CD4-positive, alpha-beta T cell treated with Interferon alpha-2 for 1 hour (primary cell): ENCODE measurements around the gene ARHGEF26.

ENCODE experiments used
- DNase-seq, 2 donors: peaks; one replicate each; pipeline ENCODE4 v3.0.0-alpha.2; 2020 to 2022

The ARHGEF26 gene

DNA sequence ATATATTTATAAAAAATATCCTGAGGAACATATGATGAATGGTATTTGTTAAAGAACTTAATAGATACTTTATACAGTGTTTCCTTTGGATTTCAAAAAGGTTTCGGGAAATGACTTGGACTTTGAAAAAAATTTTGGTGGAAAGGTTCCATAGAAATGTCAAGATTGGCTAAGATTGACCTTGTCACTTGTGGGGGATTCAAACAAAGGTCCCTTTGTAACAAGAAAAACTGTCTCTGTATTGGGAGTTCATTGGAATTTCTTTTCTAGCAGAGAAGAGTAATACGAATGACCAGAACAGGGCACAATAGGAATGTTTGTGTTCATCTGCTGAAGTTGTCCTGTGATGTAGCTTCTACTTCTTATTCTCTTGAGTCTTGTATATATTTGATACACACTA is 43.2 kb downstream of the ARHGEF26 start:
- no peak for DNase-seq

DNA sequence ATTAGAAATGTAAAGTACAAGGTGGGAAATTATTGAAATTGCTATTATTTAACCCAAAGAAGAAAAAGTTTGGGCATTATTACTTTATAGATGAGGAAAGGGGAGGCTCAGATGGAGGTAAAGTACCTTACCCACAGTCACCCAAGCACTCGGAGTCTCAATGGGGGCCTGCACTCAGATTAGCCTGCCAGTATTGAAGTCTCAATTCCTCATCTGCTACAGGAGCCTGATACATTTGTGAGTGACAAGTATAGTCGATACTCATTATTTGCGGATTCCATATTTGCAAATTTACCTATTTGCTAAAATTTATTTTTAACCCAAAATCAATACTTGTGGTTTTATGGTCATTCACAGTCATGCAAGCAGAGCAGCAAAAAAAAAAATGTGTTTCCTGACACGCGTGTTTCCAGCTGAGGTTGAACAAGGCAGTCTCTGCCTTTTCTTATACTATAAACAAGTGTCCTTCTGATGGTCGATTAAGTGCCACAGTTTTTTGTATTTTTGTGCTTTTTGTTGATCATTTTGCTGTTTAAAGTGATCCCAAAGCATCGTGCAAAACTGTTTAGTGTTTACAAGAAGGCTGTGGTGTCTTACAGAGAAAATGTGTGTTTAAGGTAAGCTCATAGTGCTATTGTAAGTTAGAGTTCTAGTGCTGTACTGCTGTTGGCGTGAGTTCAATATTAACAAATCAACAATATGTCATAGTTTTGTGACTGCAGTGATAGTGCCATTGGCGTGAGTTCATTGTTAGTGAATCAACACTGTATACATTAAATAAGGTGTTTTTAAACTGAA is 48.0 kb downstream of the ARHGEF26 start:
- no peak for DNase-seq

DNA sequence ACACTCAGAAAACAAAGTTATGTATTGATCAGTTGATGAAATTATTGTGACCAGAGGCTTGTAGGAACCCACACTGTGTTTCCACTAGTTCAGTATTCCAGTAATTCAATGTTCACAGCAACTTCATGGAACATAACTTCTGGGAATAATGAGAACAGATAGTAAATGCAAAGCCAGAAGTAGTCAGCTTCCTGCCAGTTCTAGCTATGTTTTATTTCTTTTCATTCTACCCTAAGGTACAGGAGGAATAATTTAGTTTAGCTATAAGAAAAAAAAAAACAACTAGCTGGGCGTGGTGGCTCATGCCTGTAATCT is 48.6 kb downstream of the ARHGEF26 start:
- DNase-seq = no peak

DNA sequence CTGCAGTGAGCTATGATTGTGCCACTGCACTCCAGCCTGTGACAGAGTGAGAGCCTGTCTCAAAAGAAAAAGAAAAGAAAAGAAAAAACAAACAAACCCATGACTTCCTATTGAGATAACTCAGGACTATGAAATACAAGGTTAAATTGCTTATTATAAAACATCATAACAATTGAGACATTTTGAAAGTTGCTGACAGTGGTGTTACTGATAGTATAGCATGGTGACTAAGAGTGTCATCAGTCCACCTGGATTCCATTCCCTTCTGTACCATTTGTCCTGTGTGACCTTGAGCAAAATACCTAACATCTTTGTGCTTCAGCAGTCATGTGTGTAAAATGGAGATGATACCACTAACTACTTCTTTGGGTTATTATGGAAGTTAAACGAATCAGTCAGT is 49.1 kb downstream of the ARHGEF26 start:
- no peak for DNase-seq

DNA sequence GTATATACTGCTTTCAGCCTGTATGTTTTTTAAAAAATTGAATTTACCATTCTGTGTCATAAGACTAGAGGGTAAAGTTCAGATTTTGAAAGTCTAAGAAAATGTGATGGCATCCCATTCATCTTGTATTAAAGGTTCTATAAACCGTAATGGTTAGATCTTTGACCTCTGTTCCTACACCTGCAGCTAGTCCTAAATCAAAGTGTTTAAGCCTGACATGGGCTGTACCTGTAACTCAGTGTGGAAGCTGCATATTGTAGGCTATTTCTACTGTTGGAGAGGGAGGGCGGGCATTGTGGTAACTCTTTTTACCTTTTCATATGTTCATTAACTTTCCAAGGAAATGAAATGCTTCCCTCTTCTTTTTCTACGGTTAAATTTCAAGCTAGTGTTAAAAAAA is 53.9 kb downstream of the ARHGEF26 start:
- DNase-seq = no peak

DNA sequence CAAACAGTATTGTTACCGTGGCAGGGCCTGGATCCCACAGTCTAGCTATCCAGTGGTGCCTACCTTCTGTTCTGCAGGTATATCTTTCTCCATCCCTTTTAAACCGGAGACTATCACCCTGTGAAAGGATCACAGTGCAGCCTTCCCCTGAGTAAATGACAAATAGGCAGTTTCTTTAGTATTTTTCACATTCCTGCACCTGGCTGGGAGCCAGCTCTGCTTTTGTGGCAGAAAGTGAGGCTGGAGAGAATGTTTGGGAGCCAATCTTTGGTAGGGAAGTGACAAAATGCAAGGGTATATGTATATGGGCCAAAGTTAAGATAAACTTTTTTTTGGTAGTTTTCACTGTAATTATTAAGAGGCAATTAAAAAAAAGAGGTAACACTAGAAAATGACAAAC is 54.8 kb downstream of the ARHGEF26 start:
- DNase-seq = no peak

DNA sequence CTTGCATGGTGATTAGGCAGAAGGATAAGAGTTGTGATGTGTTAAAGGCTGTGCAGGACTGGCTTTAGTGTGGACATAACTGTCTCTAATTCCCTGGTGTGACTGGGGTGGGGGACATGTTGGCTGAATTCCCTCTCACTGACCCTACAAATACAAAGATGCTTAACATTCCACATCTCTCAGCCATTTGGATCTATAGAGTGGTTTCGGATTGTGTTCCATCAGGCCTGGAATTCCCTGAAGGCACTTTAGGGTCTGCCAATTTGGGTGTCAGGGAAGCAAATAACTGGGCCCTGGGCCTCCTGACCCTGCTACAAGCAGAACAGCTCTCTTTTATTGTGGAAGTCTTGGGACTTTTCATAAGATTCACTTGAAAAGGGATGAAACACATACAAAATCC is 56.2 kb downstream of the ARHGEF26 start:
- DNase-seq = no peak

DNA sequence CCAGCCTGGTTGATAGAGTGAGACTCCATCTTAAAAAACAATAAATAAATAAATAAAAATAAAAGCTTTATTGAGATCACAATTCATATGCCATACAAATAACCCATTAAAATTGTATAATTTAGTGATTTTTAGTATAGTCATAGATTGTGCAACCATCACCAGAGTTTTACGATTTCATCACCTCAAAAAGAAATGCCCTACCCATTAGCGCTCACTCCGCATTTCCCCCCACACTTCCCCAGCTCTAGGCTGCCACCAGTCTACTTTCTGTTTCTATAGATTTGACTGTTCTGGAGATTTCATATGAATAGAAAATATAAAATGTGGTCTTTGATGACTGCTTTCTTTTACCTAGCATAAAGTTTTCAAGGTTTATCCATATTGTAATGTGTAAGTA is 57.0 kb downstream of the ARHGEF26 start:
- peak in 1 of 2 donors; percentile 12 for DNase-seq

DNA sequence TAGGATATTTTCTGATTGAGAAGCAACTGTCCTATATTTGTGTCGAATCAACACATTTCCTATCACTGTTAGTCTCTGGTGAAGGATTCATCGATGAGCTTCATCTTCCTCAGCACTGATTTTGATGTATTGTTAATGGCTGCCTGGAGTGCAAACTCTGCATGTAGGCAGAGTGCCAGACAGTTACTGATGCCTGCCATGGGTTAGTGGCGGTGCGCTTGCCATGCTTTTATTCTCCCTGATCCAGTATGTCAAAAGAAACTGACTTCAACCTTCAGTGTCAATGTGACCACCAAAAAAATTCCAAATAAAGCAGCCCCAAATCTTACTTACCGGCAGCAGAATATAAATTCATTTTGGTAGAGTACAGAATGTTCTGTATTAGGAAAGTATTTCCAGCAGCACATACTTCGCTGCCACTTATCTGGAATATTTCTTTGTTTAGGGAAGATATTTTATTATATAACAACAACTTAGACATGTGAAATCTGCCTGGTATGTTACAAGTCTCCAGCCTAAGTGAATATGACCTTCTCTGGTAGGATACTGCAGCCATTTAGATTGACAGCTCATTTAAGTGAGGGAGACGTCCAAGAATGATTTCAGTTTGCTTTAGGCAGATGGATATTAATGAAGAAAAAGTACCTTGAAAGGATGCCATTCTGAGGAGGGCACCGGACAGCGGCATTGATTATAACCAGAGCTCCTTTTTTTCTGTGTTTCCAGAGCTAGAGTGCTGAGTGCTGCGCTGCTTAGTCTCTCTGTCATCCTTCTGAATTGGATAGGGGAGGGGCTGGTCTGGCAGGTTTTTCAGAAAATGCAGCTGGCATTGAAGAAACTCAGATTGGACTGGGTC is 59.9 kb downstream of the ARHGEF26 start:
- DNase-seq = no peak

DNA sequence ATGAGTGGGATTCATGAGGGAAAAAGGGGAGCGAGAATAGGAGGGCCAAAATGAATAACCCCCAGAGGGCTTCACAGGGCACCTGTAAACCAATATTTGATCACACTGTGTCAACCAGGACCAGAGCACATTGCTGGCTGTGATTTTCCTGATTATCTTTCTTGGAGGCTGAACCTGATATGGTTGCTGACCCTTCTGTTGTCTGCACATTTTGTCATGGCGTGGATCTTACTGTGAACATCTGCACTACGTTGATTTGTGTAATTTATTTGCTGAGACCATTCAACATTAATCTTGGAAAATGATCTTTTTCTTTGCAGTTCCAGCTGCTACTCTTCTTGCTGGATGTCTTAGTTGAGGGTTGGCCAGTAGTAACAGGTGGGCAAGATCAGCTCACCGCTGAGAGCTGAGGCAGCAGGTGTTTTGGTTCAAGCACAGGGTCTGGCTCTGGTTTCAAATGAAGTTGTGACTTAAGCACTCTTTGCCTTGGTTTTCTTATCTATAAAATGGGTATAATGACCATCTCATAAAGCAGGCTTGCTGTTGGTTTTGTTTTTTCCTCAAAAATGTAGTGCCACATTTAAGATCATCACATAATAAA is 61.2 kb downstream of the ARHGEF26 start:
- DNase-seq = no peak

DNA sequence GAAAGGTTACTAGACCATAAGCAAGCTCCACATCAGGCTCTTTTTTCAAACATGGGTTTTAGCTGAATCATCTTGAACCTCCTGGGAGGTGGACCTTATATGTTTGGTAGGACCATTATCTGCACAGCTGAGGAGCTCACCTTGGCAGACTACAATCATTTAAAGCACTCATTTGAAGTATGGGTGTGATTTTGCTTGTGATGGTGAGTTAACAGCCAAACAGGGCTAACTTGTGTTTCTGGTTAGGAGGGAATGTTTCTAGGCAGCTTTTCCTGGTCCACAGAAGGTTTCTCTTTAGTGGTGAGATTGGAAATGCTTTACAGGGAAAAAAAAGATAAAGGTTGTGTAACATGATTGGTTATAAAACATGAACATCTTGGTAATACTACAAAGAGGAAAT is 61.8 kb downstream of the ARHGEF26 start:
- DNase-seq = no peak

DNA sequence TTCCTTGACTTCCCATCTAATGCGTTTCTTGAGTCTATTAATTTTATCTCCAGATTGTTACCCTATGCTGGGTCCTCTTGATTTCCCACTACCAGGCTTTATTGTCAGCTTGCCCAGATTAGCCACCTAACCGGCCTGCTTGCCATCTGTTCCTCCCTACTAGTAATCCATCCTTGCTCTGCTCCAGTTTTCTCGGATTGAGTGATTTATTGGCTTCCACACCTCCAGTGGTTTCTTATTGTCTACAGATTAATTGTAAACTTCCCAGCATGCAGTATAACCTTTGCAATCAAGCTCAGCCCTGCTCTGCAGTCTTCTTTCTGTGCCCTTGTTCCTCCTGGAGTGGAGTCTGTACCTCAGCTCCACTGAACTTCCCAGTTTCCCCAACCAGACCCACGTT is 63.4 kb downstream of the ARHGEF26 start:
- no peak for DNase-seq

DNA sequence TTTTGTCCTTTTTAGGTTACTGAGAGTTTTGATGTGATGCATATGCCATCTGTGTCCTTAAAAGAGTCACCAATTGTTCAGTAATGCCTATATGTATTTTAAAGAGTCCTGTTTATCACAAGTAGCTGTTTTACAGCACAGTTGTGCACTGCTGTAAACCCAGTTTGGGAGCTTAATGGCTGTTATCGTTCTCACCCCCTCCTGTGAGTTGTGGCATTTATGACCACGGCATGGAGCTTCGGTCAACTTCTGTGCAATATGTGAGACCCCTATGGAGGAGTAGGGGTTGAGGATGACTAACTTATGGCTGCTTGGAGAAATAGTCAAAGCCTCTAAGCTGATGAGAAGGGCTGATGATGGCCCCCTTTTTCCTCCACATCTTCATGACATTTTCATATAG is 67.2 kb downstream of the ARHGEF26 start:
- no peak for DNase-seq

DNA sequence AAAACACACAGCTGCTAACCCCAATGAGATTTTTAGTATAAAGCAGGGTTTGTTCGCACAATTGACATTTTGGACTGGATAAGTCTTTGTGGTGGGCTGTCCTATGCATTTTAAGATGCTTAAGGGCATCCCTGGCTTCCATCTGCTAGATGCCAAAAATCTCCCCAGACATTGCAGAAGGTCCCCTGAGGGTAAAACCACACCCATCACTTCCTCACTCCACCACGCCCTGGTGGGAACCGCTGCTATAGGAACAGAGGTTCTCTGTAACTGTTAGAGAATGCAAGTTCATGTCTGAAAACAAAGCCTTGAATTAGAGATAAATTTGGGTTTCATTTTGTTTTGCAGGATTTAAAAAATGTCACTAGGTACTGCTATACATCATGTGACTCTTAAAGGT is 67.7 kb downstream of the ARHGEF26 start:
- DNase-seq = no peak

DNA sequence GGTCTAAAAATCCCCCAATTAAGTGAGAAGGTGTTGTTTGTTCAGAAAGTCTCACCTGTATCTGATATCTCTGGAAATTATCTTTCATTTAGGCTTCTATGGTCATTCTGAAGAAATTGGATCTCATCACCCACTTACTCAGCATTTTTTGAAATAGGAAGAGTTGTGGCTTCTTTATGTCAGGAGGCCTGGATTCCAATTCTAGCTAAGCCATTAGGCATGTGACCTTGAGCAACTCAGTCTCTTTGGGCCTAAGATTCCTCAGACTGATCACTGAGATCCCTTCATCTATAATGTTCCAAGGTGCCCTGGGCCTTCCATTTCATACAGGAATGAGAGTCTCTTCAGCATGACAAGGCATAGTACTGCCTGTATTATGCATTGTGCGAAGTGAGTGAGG is 70.3 kb downstream of the ARHGEF26 start:
- DNase-seq = no peak

DNA sequence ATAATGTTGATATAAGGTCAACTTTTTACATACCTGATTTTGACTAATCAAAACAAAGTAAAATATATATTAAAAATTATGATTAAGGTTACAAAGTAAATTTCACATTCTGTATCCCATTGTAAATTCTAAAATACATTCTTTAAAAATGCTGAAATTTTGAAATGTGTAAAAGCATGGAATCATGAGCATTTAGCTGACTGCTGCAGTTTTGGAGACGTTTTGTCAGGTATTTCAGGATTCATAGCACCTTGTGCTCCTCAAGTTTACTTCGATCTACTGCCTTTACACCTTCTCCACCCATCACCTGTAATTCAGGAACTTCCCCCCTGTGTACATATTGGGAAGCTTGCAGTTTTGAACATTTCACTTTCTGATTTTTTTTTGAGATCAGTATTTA is 71.0 kb downstream of the ARHGEF26 start:
- DNase-seq = no peak

DNA sequence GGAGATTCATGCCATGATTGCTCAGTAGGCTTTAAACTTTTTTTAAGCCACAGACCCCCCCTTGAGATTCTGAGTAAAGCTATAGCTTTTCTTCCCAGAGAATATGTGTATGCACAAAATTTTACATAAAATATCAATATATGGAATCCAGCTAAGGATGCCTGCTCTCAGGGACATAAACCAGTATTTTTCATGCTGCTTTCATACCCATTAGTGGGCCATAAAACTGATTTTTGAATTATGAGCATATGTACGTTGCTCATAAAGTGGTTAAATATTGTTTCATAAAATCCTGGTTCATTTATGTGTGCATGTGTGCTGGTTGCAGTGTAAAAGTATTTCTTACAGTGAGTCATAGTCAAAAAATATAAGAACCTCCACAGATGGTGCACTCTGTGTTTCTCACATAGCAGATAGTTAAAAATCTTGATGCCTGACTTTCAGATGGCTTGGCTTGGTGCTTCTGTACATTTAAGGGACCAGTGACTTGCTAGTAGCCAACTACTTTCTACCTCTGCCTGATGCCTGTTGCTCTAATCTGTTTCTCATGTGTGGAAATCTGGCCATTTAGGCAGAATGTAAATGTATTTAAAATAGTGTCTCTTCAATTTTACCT is 71.9 kb downstream of the ARHGEF26 start:
- DNase-seq = no peak

DNA sequence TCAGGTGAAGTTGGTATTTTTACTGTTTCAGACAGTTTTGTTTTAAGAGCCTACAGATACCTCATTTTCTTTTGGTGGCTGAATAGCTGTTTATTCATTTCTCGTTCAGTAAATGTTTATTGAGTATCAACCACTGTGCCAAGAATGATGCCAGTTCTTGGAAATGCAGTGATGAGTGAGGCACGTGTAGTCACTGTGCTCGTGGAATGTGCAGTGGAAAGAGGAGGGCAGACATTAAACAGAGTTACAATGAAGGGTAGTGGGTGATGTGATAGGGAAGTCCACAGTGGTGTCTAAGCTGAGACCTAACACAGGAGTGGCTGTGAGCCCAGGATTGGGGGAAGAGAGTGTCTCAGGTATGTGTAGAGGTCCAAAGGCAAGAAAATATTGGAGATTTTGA is 73.7 kb downstream of the ARHGEF26 start:
- no peak for DNase-seq

DNA sequence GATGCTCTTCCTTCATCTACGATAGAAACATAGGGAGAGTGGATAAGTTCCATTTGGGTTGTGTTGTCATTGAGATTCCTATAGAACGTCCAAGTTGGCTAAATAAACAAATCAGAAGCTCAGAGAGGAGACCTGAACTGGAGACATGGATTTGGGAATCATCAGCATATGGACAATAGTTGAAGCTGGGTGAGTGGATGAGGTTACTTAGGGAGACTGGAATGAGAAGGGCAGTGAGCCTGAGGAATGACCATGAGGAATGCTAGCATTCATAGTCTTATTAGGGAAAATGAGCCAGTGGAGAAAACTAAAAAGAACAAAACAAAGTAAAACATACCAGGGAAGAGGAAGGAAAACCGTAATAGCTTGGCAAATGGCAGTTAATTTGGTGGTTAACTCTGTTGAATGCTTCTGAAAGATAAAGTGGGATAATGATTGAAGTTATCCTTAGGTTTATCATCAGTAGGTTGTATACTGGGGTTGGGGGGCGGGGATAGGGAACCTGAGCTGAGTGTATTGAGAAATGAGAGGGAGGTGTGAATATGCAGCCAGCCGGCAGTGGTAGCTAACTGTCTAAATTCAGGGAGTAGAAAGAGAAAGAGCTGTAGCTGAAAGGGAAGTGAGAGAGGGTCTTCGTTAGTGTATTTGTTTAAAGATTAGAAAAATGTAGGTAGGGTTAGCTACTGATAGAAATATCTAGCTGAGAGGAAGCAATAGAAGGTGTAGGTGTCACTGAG is 74.6 kb downstream of the ARHGEF26 start:
- no peak for DNase-seq

DNA sequence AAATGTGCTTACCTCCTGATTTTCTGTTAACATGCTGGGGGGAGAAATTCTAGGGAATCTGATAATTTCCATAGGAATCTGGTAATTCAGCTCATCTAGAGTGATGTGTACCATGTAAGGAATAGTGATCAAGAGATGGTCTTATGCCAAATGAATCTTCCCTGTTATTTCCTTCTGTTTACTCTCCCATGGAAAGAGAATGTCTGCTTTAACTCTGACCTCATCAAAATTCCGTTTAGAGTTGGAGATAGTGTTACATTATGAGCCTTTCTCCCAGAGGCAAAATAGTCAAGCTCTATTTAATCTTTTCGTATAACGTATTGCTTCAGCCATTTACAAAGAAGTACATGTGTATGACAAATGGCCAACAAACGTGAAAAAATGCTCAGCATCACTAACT is 76.6 kb downstream of the ARHGEF26 start:
- no peak for DNase-seq

DNA sequence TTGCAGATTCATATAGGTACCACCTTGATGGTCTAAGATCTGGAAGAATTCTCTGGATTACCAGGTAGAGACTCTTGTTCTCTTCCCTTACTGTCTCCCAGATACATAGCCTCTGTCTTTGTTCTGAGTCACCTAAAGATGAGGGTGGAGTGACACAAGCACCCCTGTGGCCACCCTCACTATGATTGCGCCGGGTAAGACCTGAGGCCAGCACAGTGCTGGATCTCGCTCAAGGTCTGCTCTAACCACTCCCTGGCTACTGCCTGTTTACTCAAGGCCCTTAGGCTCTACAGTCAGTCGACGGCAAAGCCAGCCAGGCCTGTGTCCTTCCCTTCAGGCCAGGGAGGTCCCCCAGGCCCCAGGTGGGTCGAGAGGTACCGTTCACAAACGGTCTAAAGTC is 88.3 kb downstream of the ARHGEF26 start:
- DNase-seq = no peak

DNA sequence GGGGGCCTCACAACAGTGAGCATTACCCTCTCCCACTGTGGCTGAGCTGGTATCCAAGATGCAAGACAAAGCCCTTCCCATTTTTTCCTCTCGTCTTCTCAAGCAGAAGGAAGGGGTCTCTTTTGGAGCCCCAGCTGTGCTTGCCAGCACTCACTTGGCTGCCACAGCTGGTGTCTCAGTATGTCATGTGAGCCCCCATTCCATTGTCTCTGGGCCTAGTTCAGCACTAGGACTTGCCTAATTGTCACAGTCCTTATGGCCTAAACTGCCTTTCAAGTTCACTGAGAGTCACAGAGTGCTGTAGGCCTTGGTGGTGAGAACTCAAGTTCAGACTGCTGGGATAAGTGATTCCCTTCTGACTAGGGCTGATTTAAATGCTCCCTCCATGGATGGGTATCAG is 89.8 kb downstream of the ARHGEF26 start:
- DNase-seq = no peak

DNA sequence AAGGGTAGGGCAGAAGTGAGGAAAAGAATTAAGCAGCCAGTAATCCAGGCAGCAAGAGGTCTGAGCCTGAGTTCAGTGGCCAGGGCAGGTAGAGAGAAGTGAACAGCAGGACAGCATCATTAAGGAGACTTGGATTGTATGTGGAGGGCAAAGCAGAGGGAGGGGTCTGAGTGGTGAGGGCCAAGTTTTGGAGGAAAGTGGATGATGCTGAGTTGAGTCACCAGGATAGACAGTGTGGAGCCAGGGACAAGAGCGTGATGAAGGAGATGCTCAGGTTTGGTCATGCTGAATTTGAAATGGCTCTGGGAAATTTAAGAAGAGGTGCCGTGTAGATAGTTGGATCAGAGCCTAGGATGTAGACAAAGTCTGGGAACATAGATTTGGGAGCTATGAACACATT is 93.1 kb downstream of the ARHGEF26 start:
- DNase-seq = no peak
